SK-N-MC (cell line): ENCODE measurements around the gene MRPL51.

Experiments
- EZH2 ChIP-seq: fragments of 200-600 bp; sonication (generic); IDR thresholded peaks from one replicate; pipeline ENCODE4 v1.6.1; 2017; ENCODE audit warnings: antibody characterized with exemption
- FOXP2 ChIP-seq: optimal IDR thresholded peaks from 2 replicates; pipeline ENCODE3; 2011; ENCODE audit warnings: mild to moderate bottlenecking, moderate library complexity; ENCODE audit not compliant: insufficient read depth; ENCODE audit errors: extremely low read length, control extremely low read depth
- POLR2AphosphoS5 ChIP-seq: IDR thresholded peaks from 2 replicates; pipeline ENCODE4 v1.6.1; 2012; ENCODE audit warnings: mild to moderate bottlenecking, low read depth, low read length, borderline replicate concordance

DNA sequence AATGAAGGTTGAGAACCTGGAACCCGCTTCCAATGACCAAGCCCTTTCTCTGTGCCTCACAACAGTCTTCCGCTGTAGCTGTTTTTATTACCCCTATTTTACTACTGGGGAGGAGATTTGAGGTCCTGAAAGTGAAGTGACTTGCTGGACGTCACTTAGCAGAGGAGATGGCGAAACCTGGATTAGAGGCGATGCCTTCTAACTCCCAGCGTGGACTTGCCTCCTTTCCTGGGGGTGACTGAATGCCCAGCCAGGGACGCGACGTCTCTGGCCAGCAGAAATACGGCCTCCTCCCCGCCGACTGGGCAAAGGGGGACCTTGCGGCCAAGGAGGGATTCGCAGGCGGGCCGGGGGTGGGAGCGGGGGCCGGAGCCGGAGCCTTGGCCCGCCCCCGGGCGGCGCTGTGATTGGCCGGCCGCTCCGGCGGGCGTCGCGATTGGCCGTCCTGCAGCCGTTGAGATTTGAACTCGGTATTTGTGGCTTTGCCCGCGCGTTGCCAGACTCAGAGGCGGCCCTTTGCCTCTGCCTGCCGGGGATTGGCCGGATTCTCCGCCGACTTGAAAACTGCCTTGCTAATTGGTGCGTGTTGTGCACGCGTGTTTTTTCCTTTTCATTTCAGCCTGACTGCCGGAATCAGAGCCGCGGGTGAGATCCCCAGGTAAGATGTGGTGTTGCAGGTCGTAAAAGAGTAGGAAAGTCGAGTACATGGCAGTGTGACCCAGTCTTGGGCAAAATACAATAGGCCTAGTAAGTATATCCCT is 615 bp upstream of the MRPL51 start, which contains the start of gene NCAPD2:
- TF ChIP-seq EZH2 (no peak), POLR2AphosphoS5 (peak; percentile 83), FOXP2 (no peak)
